Measurements from ENCODE around the gene PRDM5.
"Not testable (repeated sequence)": the region's sequence is repeated elsewhere in the genome, so short reads cannot be mapped to it uniquely, and the experiment has no call there.

The PRDM5 gene

DNA sequence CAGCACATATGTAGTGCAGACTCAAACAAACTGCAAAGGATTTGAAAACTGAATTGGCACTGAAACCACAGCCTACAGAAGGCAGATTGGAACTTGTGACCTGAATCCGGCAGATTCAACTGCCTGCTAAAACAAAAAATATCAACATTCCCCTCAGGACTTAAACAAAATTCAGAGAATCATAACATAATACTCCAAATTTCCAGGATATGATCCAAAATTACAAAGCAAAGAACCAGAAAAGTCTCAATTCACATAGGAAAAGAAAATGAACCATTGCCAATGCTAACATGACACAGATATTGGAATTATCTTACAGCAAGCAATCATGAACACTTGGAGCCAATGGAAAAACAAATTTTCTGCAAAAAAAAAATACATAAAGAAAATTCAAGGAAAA, 250.4 kb downstream of the PRDM5 start:
- no peak for DNase-seq (ENCODE audit: insufficient read length, low spot score)
- no peak for FAIRE-seq

DNA sequence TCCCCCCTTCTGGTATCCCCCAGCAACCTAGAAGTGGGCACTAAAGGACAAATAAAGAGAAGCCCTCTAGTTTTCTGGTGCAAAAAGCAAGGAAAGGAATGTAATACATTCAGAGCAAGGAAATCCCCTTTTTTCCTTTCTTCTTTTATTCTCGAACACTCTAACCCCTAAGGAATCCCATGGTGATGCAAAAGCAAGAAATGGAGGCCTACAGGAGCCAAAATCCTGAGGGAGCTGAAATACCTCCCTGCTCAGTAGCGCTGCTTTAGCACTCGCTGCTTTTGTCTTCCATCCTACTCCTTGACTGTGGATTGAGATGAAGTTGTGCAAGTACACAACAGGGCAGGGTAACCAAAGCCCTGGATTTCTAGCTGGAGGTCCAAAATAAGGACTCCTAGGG, 251.0 kb downstream of the PRDM5 start:
- no peak for DNase-seq (ENCODE audit: insufficient read length, low spot score)

DNA sequence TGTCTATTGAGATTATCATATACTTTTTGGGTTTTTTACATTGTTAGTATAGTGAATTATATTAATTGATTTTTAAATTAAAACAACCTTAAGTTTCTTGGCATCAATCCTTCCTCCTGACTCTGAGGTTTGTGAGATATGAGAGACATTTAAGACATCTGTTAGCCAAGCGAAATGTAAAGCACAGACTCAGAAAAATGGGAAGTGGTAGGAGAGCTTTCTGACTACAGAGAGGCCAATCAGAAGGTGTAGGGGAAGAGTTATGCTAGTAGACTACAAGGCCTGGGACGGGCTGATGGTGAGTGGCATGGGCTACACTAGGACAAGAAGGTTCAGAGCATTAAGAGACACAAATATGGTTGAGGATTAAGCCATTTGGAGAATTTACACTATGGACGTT, 255.4 kb downstream of the PRDM5 start:
- FAIRE-seq (no peak), DNase-seq (ENCODE audit: insufficient read length, low spot score) (no peak)

More for the DNA sequence above, 251.0 kb downstream of the PRDM5 start:
- no peak for FAIRE-seq

DNA sequence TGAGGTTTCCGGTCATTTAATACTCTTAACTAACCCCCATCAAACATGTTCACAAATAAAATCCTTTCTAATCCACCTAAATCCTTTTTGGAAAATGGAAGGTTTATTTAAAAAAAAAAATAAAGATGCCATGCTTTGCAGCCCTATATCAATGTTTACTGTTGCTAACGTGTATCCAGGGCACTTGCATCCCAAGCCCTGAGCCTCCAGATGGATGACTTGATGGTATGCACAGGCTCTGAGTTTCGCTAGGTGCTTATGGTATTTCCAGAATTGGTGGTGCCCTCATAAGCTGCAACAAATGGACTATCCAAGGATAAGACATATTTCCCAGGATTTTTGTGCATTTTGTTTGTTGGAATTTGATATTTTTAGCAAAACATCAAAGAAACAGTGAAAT, 257.7 kb downstream of the PRDM5 start:
- DNase-seq (ENCODE audit: insufficient read length, low spot score) (no peak), FAIRE-seq (no peak)

DNA sequence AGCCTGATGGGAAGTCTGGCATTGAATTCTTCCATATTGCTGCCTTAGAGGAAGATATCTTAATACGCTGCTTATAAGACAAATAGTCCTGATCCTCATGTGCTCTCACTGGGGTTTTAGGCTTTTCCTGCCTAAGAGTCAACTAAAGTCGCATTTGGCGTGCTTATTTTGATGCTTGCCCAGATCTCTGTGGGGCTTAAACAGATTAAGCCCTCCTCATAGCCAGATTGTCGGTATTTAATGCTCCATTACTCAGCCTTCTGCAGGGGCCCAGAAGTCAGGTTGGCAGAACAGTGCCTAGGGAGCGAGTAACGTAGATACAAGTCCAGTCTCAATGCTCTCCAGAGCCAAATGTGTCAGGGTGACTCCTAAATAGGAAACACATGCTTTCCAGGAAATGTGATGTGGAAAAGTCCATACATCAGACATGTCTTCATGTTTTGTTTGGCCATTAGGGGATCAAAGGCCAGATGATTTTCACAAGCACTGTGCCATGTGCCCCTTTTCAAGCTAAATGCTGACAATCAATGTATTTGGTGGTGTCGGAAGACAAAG, 262.8 kb downstream of the PRDM5 start:
- DNase-seq (ENCODE audit: insufficient read length, low spot score) (no peak), FAIRE-seq (no peak)

DNA sequence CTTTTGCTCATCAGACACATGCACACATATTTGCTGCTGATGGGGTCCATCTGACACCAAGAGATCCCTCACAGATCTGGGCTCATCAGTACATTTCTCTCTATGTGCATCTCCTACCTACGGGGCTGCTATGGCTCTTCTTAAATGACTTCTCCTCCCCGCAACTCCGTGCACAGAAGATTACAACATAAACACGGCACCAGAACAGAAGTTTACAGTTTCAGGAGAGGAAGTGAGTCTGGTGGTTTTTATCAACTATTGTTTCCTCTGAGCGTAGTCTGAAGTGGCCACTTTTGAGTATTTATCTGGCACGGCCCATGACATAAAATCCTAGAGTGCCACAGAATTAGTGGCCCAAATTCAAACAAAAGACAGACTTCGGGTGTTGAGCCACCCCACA, 263.8 kb downstream of the PRDM5 start:
- no peak for DNase-seq (ENCODE audit: insufficient read length, low spot score)
- no peak for FAIRE-seq

DNA sequence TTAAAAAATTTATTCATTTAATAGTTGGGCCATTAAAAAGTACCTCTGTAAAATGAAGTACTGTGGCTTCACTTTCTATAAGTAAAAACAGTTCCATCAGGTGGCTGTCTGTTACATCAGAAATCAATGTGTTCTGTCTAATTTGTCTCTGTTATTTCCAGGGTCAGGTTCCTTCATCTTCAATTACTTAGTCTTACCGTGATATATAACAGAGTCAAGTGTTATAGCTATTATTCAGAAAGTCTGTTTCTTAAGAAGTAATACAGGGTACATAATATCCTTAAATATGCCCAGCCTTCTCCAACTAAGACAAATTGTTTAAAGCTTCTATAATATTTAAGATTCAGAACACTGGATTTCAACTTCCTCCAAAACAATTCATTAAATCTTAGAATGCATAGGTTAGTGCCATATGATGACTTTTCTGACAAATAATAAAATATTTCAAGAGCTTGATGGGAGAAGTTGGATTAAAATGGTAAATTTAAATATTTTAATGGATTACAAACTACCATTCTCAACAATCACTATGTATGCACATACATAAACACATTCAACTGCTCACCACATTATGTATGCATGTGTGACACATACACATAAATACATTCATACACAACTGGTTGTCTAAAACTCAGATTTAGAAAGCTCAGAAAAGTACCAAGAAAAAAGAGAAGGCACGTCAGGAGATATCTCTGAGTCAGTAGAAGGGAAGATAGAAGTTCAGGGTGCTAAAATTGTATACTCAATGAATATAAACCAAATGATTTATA, 268.5 kb downstream of the PRDM5 start:
- DNase-seq (ENCODE audit: insufficient read length, low spot score) (no peak), FAIRE-seq (no peak)

DNA sequence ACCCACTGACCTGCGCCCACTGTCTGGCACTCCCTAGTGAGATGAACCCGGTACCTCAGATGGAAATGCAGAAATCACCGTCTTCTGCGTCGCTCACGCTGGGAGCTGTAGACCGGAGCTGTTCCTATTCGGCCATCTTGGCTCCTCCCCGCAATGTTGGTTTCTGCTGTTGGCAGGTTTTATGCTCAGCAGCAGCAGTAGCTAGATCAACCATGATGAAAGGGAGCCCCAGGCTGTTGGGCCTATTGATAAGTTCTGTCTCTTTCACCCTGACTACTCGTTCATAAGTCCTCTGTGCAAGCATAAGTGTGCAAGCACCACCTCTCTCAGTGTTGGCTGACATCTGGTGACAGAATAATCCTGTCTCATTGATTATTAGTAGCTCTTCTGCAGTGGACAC, 274.2 kb downstream of the PRDM5 start:
- DNase-seq (ENCODE audit: insufficient read length, low spot score); FAIRE-seq: not testable (repeated sequence)

Data from GM19239 (cell line).